GM10248 (cell line): ENCODE measurements around the gene SACM1L.
A peak's percentile ranks its signal among the peaks of the same experiment; 100 is the strongest.

ENCODE experiments used
- CTCF ChIA-PET: fragments of 300-600 bp; sonication (Branson Sonifier 250); formaldehyde crosslinking; extraction: SDS; loops from one replicate; lab custom pipeline; 2021; ENCODE audit warnings: antibody characterized with exemption; lab: Yijun Ruan, JAX
- POLR2A ChIA-PET: fragments of 350-650 bp; sonication (Branson Sonifier 250); formaldehyde crosslinking; extraction: SDS; loops from one replicate; lab custom pipeline; 2020; ENCODE audit warnings: antibody characterized with exemption; lab: Yijun Ruan, JAX
- DNase-seq: peaks from one replicate; pipeline ENCODE4 v3.0.0; 2012; ENCODE audit errors: extremely low spot score
- TF ChIP-seq, protein P1 (sequence below): IDR thresholded peaks from 2 replicates; pipeline ENCODE4 v1.5.1; 2012; ENCODE audit warnings: mild to moderate bottlenecking, low read depth; ENCODE audit errors: extremely low read depth, missing control alignments, control extremely low read depth

SACM1L gene

DNA sequence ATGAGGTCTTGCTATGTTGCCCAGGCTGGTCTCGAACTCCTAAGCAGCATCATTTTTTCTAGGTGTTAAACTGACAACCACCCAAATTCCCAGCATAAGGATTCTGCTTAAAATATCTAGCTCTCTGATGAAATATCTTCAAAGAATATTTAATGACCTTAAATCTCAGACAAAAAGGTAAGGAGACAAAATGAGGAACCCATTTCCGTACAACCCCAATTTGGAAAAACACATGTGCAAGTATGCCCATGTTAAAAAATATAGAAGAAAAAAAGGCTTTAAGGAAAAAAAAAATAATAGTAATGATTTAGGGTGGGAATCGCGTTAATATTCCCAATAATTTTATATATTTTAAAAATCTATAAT lies 1.4 kb upstream of the SACM1L start:
- POLR2A ChIA-PET = no interaction called here

GRCh38 chr3:45688194-45688881 lies 858 bp upstream of the SACM1L start:
- DNase-seq = peak; percentile 42
- TF ChIP-seq, protein P1, sequence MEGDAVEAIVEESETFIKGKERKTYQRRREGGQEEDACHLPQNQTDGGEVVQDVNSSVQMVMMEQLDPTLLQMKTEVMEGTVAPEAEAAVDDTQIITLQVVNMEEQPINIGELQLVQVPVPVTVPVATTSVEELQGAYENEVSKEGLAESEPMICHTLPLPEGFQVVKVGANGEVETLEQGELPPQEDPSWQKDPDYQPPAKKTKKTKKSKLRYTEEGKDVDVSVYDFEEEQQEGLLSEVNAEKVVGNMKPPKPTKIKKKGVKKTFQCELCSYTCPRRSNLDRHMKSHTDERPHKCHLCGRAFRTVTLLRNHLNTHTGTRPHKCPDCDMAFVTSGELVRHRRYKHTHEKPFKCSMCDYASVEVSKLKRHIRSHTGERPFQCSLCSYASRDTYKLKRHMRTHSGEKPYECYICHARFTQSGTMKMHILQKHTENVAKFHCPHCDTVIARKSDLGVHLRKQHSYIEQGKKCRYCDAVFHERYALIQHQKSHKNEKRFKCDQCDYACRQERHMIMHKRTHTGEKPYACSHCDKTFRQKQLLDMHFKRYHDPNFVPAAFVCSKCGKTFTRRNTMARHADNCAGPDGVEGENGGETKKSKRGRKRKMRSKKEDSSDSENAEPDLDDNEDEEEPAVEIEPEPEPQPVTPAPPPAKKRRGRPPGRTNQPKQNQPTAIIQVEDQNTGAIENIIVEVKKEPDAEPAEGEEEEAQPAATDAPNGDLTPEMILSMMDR = no peak
- ChIA-PET CTCF (interaction anchor here (2.0 kb wide), 1 partner anchor 28 kb away, joined by 6 read pairs; no protein-coding TSS in a partner anchor), POLR2A (no interaction called here)

More for the DNA sequence above, 1.4 kb upstream of the SACM1L start:
- TF ChIP-seq, protein P1 = no peak
- CTCF ChIA-PET = interaction anchor here (2.0 kb wide), 1 partner anchor 28 kb away, joined by 6 read pairs; no protein-coding TSS in a partner anchor
- DNase-seq = no peak

DNA sequence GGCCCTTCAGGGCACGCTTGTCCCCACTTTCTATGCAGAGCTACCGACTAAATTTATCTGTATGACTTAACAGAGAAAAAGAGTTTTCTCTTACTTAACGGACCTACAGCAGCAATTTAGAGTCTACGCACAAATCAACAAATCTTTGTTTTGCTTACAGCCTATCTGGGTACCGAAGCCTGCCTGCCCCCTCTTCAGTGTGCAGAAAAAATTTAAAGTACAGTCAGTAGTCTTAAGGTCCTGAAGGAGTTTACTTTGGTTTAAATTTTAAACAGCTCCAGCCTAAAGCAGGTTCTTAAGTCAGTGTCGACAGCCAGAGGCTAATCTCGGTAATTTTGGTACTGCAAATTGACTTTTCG lies 570 bp downstream of the SACM1L start:
- no peak for DNase-seq
- CTCF ChIA-PET = interaction anchor here (0.9 to 3.2 kb wide), 9 partner anchors 10 to 239 kb away, joined by 3 to 21 read pairs (median 4); no protein-coding TSS in a partner anchor
- TF ChIP-seq, protein P1 = no peak
- POLR2A ChIA-PET = no interaction called here

DNA sequence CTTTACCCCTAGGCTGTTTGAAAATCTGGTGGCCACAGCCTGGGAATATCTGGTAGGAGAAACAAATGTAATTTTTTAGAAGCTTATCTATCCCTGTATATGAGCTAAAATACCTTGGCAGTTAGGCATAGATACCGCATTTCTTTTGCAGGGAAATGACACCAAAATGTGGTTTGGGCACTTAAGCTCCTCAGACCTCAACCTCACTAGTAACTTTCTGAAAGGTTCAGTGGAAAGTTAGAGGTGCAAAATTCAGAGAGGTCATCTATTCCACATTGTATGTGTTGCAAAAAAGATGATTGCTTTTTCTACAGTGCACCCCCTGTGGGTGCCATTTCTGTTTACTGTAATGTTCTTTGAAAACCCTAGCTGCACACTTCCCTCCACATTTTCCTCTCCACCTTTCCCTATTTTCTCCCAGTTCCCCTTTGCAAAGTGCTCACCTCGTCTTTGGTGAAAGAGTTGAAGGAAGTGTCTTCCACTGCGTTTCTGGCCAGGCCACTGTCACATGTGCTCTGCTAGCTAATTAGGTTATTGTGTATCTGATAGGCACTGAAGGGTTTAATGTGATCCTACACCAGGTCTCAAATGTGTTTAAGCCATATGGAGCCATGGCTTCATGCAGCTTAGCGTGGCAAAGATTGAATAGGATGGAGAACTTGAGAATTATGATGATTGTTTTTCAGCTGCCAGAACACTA lies 1.3 kb downstream of the SACM1L start:
- POLR2A ChIA-PET = no interaction called here
- TF ChIP-seq, protein P1 = no peak
- DNase-seq = no peak
- CTCF ChIA-PET = interaction anchor here (0.9 to 3.2 kb wide), 7 partner anchors 9 to 145 kb away, joined by 3 to 21 read pairs (median 4); no protein-coding TSS in a partner anchor

- CTCF ChIA-PET = interaction anchor here (2.6 to 3.2 kb wide), 2 partner anchors 8 to 12 kb away, joined by 9 to 21 read pairs; no protein-coding TSS in a partner anchor
These were observed 2.6 kb downstream of the SACM1L start for GRCh38 chr3:45691842-45692241.

GRCh38 chr3:45692866-45693265 lies 3.7 kb downstream of the SACM1L start:
- CTCF ChIA-PET = interaction anchor here (0.8 to 3.9 kb wide), 8 partner anchors 12 to 182 kb away, joined by 3 to 29 read pairs (median 6); no protein-coding TSS in a partner anchor
- POLR2A ChIA-PET = no interaction called here
- no peak for DNase-seq
- TF ChIP-seq, protein P1 = no peak

More at GRCh38 chr3:45691842-45692241, 2.6 kb downstream of the SACM1L start:
- DNase-seq = no peak
- POLR2A ChIA-PET = no interaction called here
- TF ChIP-seq, protein P1 = no peak
